ENCODE measurements around the gene LARGE1. TPM values are rescaled to one million over a fixed set of nuclear protein-coding genes. Genes with fewer than 3 reads are reported as not detected.

The LARGE1 gene
- total and polyA plus RNA-seq, 9 of the 15 experiments (the other 6 are each of a cell fraction or from before 2014, with no cell fraction given): 0.01 to 0.66 (median 0.14) TPM; not detected in 2

DNA sequence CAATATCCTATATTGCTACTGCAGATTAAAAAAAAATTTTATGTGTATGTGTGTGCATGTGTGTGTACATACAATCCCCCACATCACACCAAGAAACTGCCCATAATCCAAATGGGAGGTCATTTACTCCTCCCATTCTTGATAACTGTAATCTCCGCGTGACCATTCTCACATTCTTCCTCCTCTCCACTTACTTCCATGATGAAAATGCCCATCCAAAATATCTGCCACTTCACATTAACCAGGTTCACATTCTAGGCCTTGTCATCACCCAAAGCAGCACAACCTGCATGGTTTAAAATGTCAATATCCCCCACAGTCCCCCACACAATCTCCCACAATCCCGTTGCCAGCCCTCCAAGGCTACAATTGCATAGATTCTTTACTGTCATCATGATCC, 149.6 kb downstream of the LARGE1 start:
- H3K9me3 ChIP-seq (replicated peaks; ENCODE audit: control insufficient read depth, insufficient read depth, low read depth, low read length): no peaks in the 10 kb centered on the region
- no TSS peak for BruUV-seq (replicated peaks)
- no peak overlapping the region for H2AFZ ChIP-seq (ENCODE audit: low read depth, low read length)
- TF ChIP-seq BRF1 (IDR thresholded peaks at IDR 0.05; ENCODE audit: borderline replicate concordance, extremely low read depth, insufficient read length) (no peak), SREBF1 (IDR thresholded peaks at IDR 0.05; ENCODE audit: borderline replicate concordance, low read depth, low read length) (no peak), ELF4 (CRISPR knock-in tag; IDR thresholded peaks at IDR 0.05) (no peak), E2F3 (CRISPR knock-in tag; IDR thresholded peaks at IDR 0.05) (no peak), ZNF165 (CRISPR knock-in tag; IDR thresholded peaks at IDR 0.05; ENCODE audit: borderline replicate concordance) (no peak), KDM5B (IDR thresholded peaks at IDR 0.05; ENCODE audit: insufficient replicate concordance, low read depth, low read length) (no peak), SNIP1 (IDR thresholded peaks at IDR 0.05; ENCODE audit: low read depth) (no peak), SNRNP70 (optimal IDR thresholded peaks at IDR 0.05; ENCODE audit: low read depth, low read length) (no peak), NONO (IDR thresholded peaks at IDR 0.05; ENCODE audit: low read depth in 2 of 2, low read length in 1 of 2) (no peak)
- ChIA-PET CTCF (ENCODE audit: low intra/inter-chr PET ratio) (no interaction called here), POLR2A (no interaction called here)
- H3K27ac ChIP-seq (ENCODE audit: extremely low read depth, low read depth, low read length): no peak overlapping the region
- WGBS (ENCODE audit: insufficient coverage, low coverage, missing lambda C conversion rate): 0% methylated on average over 3 of the region's 3 CpGs
- no peaks in the 10 kb centered on the region for H3K36me3 ChIP-seq (ENCODE audit: control insufficient read depth, insufficient read depth, low read length)
- H3K9ac ChIP-seq (ENCODE audit: insufficient read depth in 1 of 2, low read depth in 2 of 2, low read length in 2 of 2): no peak overlapping the region
- ATAC-seq (no peak), DNase-seq (ENCODE audit: extremely low read depth in 1 of 4, low spot score in 3 of 4) (no peak), FAIRE-seq (no peak)
- H3K4me1 ChIP-seq (replicated peaks in 1 of 2; ENCODE audit: control insufficient read depth in 2 of 2, insufficient read depth in 2 of 2, low read length in 2 of 2): no peaks in the 10 kb centered on the region
- no peaks in the 10 kb centered on the region for H3K9me1 ChIP-seq (ENCODE audit: control insufficient read depth, insufficient read depth, low read length)
- H4K20me1 ChIP-seq (replicated peaks; ENCODE audit: control insufficient read depth, insufficient read depth, low read length): no peaks in the 10 kb centered on the region
- H3K27me3 ChIP-seq (ENCODE audit: control insufficient read depth in 2 of 2, insufficient read depth in 2 of 2, low read length in 2 of 2): no peaks in the 10 kb centered on the region
- intact Hi-C loops (cut with micrococcal nuclease): no loop called here
- no peak overlapping the region for H3K4me2 ChIP-seq (ENCODE audit: insufficient read depth, low read length)
- H3K4me3 ChIP-seq: no peak overlapping the region
- no peaks in the 10 kb centered on the region for H3K79me2 ChIP-seq (ENCODE audit: control insufficient read depth, insufficient read depth, low read length)
- in situ Hi-C loops (cut with MboI): no loop called here

Data from K562 (cell line).